ENCODE results near the gene GFRA1. TPM values are rescaled to one million over a fixed set of nuclear protein-coding genes. Genes with fewer than 3 reads are reported as not detected.

GFRA1 gene
- total and polyA plus RNA-seq, 2 of the 8 experiments (the other 6 are each of a cell fraction or from before 2014, with no cell fraction given) = 1.1 to 2.0 TPM

DNA sequence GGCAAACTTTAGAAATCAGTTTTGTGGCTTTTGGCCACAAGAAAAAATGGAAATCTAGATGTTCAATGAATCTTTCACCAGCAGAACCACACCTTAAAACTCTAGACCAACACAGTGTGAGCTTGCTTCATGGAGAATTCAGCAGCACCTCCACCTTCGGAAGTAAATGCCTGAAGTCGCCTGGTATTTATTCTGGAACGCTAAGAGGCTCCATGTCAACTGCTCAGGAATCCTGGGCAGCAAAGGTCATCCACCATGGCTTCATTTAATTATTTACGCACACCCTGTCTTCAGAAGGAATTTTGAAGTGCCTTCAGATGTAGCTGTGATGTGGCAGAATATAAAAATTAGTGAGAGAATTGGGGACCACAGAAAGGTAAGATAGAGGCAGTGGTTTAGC lies 167.7 kb downstream of the GFRA1 start:
- H2BK12ac ChIP-seq (ENCODE audit: low read depth, low read length) = no peak overlapping the region
- H3K23ac ChIP-seq (ENCODE audit: insufficient read length) = no peak overlapping the region
- no peak overlapping the region for H3K9ac ChIP-seq (replicated peaks in 1 of 4; ENCODE audit: extremely low read depth in 1 of 4, low read depth in 3 of 4, low read length in 3 of 4)
- no peaks in the 10 kb centered on the region for H3K36me3 ChIP-seq (ENCODE audit: control insufficient read depth in 2 of 4, insufficient read depth in 4 of 4, low read length in 3 of 4)
- H3K79me1 ChIP-seq (ENCODE audit: low read depth, low read length) = no peaks in the 10 kb centered on the region
- H2BK15ac ChIP-seq (ENCODE audit: low read length) = no peak overlapping the region
- H3K4me1 ChIP-seq (replicated peaks in 1 of 4; ENCODE audit: control insufficient read depth in 3 of 4, insufficient read depth in 4 of 4, low read length in 3 of 4) = no peaks in the 10 kb centered on the region; a peak in 1 of 7 replicates
- H2BK20ac ChIP-seq (ENCODE audit: low read length) = no peak overlapping the region
- H3K9me3 ChIP-seq (ENCODE audit: insufficient read depth in 2 of 2, low read depth in 1 of 2, low read length in 1 of 2) = no peaks in the 10 kb centered on the region
- POLR2A ChIA-PET (ENCODE audit: partially characterized antibody) = no interaction called here
- CTCF ChIA-PET (ENCODE audit: partially characterized antibody) = interaction anchor here (0.5 to 0.6 kb wide), 2 partner anchors 62 to 470 kb away, joined by 3 to 4 read pairs; no protein-coding TSS in a partner anchor
- H2AFZ ChIP-seq (ENCODE audit: low read length) = no peak overlapping the region
- no peak overlapping the region for H4K5ac ChIP-seq (ENCODE audit: insufficient read length, low read depth, low read length)
- H2AK5ac ChIP-seq (ENCODE audit: low read depth, low read length) = no peak overlapping the region
- H3K27ac ChIP-seq (ENCODE audit: low read depth, low read length) = no peak overlapping the region
- no peak overlapping the region for H4K8ac ChIP-seq (ENCODE audit: extremely low read depth, insufficient read depth, low read length)
- H3K27me3 ChIP-seq (replicated peaks in 1 of 4; ENCODE audit: control insufficient read depth in 3 of 4, extremely low read depth in 1 of 4, insufficient read depth in 3 of 4, low read length in 3 of 4) = no peaks in the 10 kb centered on the region
- H4K91ac ChIP-seq (replicated peaks; ENCODE audit: insufficient read length, low read length) = no peak overlapping the region
- H3K4ac ChIP-seq (replicated peaks; ENCODE audit: insufficient read length, low read depth, low read length) = no peak overlapping the region
- no peak for FAIRE-seq
- H3K23me2 ChIP-seq (ENCODE audit: low read depth, low read length) = no peaks in the 10 kb centered on the region
- no peak overlapping the region for H2BK5ac ChIP-seq (ENCODE audit: low read depth, low read length)
- H3K4me3 ChIP-seq (ENCODE audit: extremely low read depth in 1 of 4, insufficient read depth in 2 of 4, low read depth in 3 of 4, low read length in 4 of 4) = no peak overlapping the region
- no peaks in the 10 kb centered on the region for H3K79me2 ChIP-seq (ENCODE audit: control insufficient read depth in 1 of 2, insufficient read depth in 2 of 2, low read length in 2 of 2)
- H2BK120ac ChIP-seq (replicated peaks; ENCODE audit: low read depth, low read length) = no peak overlapping the region
- H3K14ac ChIP-seq (ENCODE audit: insufficient read length) = no peak overlapping the region
- DNase-seq (ENCODE audit: low read depth in 1 of 2, low spot score in 2 of 2) = no peak
- WGBS, 2 experiments (ENCODE audit: extremely low coverage in 1 of 2, insufficient coverage in 1 of 2, insufficient read length in 1 of 2, insufficient replicate concordance in 2 of 2, low coverage in 1 of 2, low lambda C conversion rate in 2 of 2, missing lambda C conversion rate in 1 of 2) = 92% methylated on average over 4 of the region's 4 CpGs; no CpG with 5 or more reads in 1 of the 2 experiments
- no peak overlapping the region for H3K4me2 ChIP-seq (ENCODE audit: insufficient read depth in 1 of 2, low read depth in 2 of 2, low read length in 2 of 2)
- no peak overlapping the region for H3K18ac ChIP-seq (ENCODE audit: extremely low read depth, low read length)
- H3K56ac ChIP-seq (replicated peaks; ENCODE audit: insufficient read length, low read depth, low read length) = no peak overlapping the region
- no peak for TF ChIP-seq FOSL1 (IDR thresholded peaks at IDR 0.05; ENCODE audit: insufficient read depth, low read depth, low read length)
- H4K20me1 ChIP-seq (replicated peaks in 1 of 2; ENCODE audit: control insufficient read depth in 1 of 2, insufficient read depth in 2 of 2, low read length in 2 of 2) = no peaks in the 10 kb centered on the region
